Activated naive CD4-positive, alpha-beta T cell treated with anti-CD3 and anti-CD28 coated beads, Interleukin-2, amount 50 U/mL, for 72 hours (primary cell): ENCODE measurements around the gene EDIL3. TPM values are rescaled to one million over a fixed set of nuclear protein-coding genes. Genes with fewer than 3 reads are reported as not detected.
"Not testable (repeated sequence)": the region's sequence is repeated elsewhere in the genome, so short reads cannot be mapped to it uniquely, and the experiment has no call there.

Experiments used
- ATAC-seq, 2 donors: fragments of 150-1000 bp; cut with Tn5 transposase; 2 replicates each; pipeline ENCODE4 v1.10.0; 2021; ENCODE audit warnings: mild to moderate bottlenecking in 2 of 2, moderate library complexity in 2 of 2
- DNase-seq, 2 donors: peaks; one replicate each; pipeline ENCODE4 v3.0.0; 2021 to 2022; ENCODE audit warnings: low spot score in 2 of 2
- H3K27ac Mint-ChIP-seq, 2 donors: one replicate each; pipeline ENCODE4 v1.8.0; 2022; ENCODE audit warnings: mild to moderate bottlenecking in 2 of 2, mixed read lengths in 2 of 2
- H3K36me3 Mint-ChIP-seq, 2 donors: one replicate each; pipeline ENCODE4 v1.8.0; 2022; ENCODE audit warnings: mixed read lengths in 2 of 2
- H3K9me3 Mint-ChIP-seq, 2 donors: one replicate each; pipeline ENCODE4 v1.8.0; 2022; ENCODE audit warnings: mixed read lengths in 2 of 2
- total RNA-seq, 2 donors: library from RNA; stranded (reverse); gene quantifications; one replicate each; pipeline ENCODE4 v1.2.3, GENCODE V29; 2022

The EDIL3 gene
- total RNA-seq, 2 donors from 2014 or later, result not detected

- H3K9me3 Mint-ChIP-seq, result peaks cover 9 to 14% of the 10 kb centered on the region in 2 donors
- no peak for ATAC-seq
- H3K36me3 Mint-ChIP-seq, result no peaks in the 10 kb centered on the region
- no peak for DNase-seq
- no peak overlapping the region for H3K27ac Mint-ChIP-seq
Measured at GRCh38 chr5:84028093-84028492, 356.6 kb downstream of the EDIL3 start.

GRCh38 chr5:84018521-84018920, 366.2 kb downstream of the EDIL3 start:
- H3K36me3 Mint-ChIP-seq, DNase-seq, ATAC-seq, H3K9me3 Mint-ChIP-seq, H3K27ac Mint-ChIP-seq: not testable (repeated sequence)

- H3K36me3 Mint-ChIP-seq, result peaks cover 0 to 5% of the 10 kb centered on the region in 2 donors
- ATAC-seq (no peak), DNase-seq (no peak)
- peaks cover 0 to 6% of the 10 kb centered on the region in 2 donors for H3K9me3 Mint-ChIP-seq
- no peak overlapping the region for H3K27ac Mint-ChIP-seq
Measured at GRCh38 chr5:84017523-84018172, 367.0 kb downstream of the EDIL3 start.

- peaks cover 0 to 5% of the 10 kb centered on the region in 2 donors for H3K36me3 Mint-ChIP-seq
- H3K27ac Mint-ChIP-seq, result no peak overlapping the region
- ATAC-seq, result no peak
- peaks cover 5 to 6% of the 10 kb centered on the region in 2 donors for H3K9me3 Mint-ChIP-seq
- no peak for DNase-seq
Measured at GRCh38 chr5:84016085-84016484, 368.6 kb downstream of the EDIL3 start.

GRCh38 chr5:84014966-84015365, 369.7 kb downstream of the EDIL3 start:
- DNase-seq (no peak), ATAC-seq (no peak)
- Mint-ChIP-seq H3K9me3 (peaks cover 6 to 7% of the 10 kb centered on the region in 2 donors), H3K36me3 (peaks cover 0 to 5% of the 10 kb centered on the region in 2 donors), H3K27ac (no peak overlapping the region)

- ATAC-seq, result no peak
- Mint-ChIP-seq H3K9me3 (peaks cover 11 to 23% of the 10 kb centered on the region in 2 donors), H3K36me3 (no peaks in the 10 kb centered on the region), H3K27ac (no peak overlapping the region)
- DNase-seq, result no peak
Measured at GRCh38 chr5:83993803-83994202, 390.9 kb downstream of the EDIL3 start.

GRCh38 chr5:83991566-83992224, 393.0 kb downstream of the EDIL3 start:
- DNase-seq, result no peak
- ATAC-seq, result no peak
- Mint-ChIP-seq H3K36me3 (no peaks in the 10 kb centered on the region), H3K27ac (no peak overlapping the region), H3K9me3 (peaks cover 4 to 16% of the 10 kb centered on the region in 2 donors)

- no peak for DNase-seq
Measured at GRCh38 chr5:83988293-83988685, 396.4 kb downstream of the EDIL3 start.

GRCh38 chr5:83987513-83988292, 397.0 kb downstream of the EDIL3 start:
- no peak for ATAC-seq
- peaks cover 0 to 4% of the 10 kb centered on the region in 2 donors for H3K9me3 Mint-ChIP-seq
- H3K27ac Mint-ChIP-seq, result no peak overlapping the region
- H3K36me3 Mint-ChIP-seq, result no peaks in the 10 kb centered on the region
- no peak for DNase-seq

More at GRCh38 chr5:83988293-83988685, 396.4 kb downstream of the EDIL3 start:
- ATAC-seq, result no peak
- Mint-ChIP-seq H3K27ac (no peak overlapping the region), H3K9me3 (peaks cover 0 to 4% of the 10 kb centered on the region in 2 donors), H3K36me3 (no peaks in the 10 kb centered on the region)

GRCh38 chr5:83983852-83984251, 400.8 kb downstream of the EDIL3 start:
- ATAC-seq (no peak), DNase-seq (no peak)
- H3K27ac Mint-ChIP-seq, result no peak overlapping the region
- H3K36me3 Mint-ChIP-seq, result no peaks in the 10 kb centered on the region
- H3K9me3 Mint-ChIP-seq, result no peaks in the 10 kb centered on the region

- Mint-ChIP-seq H3K27ac (no peak overlapping the region), H3K36me3 (no peaks in the 10 kb centered on the region), H3K9me3 (no peaks in the 10 kb centered on the region)
- no peak for ATAC-seq
- DNase-seq, result no peak
Measured at GRCh38 chr5:83973925-83974815, 410.5 kb downstream of the EDIL3 start.

- Mint-ChIP-seq H3K36me3 (no peaks in the 10 kb centered on the region), H3K27ac (no peak overlapping the region), H3K9me3 (no peaks in the 10 kb centered on the region)
- ATAC-seq (no peak), DNase-seq (no peak)
Measured at GRCh38 chr5:83972909-83973308, 411.8 kb downstream of the EDIL3 start.

GRCh38 chr5:83972236-83972635, 412.4 kb downstream of the EDIL3 start:
- H3K27ac Mint-ChIP-seq, result no peak overlapping the region
- H3K9me3 Mint-ChIP-seq, result no peaks in the 10 kb centered on the region
- ATAC-seq (no peak), DNase-seq (no peak)
- H3K36me3 Mint-ChIP-seq, result no peaks in the 10 kb centered on the region

- Mint-ChIP-seq H3K27ac (no peak overlapping the region), H3K36me3 (no peaks in the 10 kb centered on the region), H3K9me3 (no peaks in the 10 kb centered on the region)
- ATAC-seq (no peak), DNase-seq (no peak)
Measured at GRCh38 chr5:83967417-83967816, 417.3 kb downstream of the EDIL3 start.

- H3K9me3 Mint-ChIP-seq, result no peaks in the 10 kb centered on the region
- no peaks in the 10 kb centered on the region for H3K36me3 Mint-ChIP-seq
- no peak for DNase-seq
- no peak overlapping the region for H3K27ac Mint-ChIP-seq
- ATAC-seq, result no peak
Measured at GRCh38 chr5:83965441-83965840, 419.2 kb downstream of the EDIL3 start.

GRCh38 chr5:83964271-83964670, 420.4 kb downstream of the EDIL3 start:
- H3K27ac Mint-ChIP-seq, result no peak overlapping the region

More at GRCh38 chr5:83964271-83964670, 420.4 kb downstream of the EDIL3 start:
- Mint-ChIP-seq H3K9me3 (no peaks in the 10 kb centered on the region), H3K36me3 (no peaks in the 10 kb centered on the region)
- DNase-seq, result no peak
- ATAC-seq, result peak in 1 of 2 donors; percentile 43
